GM19372 (cell line): Measurements from ENCODE around the gene EPN2.
A peak's percentile ranks its signal among the peaks of the same experiment; 100 is the strongest.

Experiments
- ATAC-seq: cut with Tn5 transposase; IDR thresholded peaks from one replicate; pipeline ENCODE4 v1.9.1; 2021; ENCODE audit warnings: mild to moderate bottlenecking, low read depth, moderate library complexity; ENCODE audit not compliant: unreplicated experiment

Gene EPN2

GRCh38 chr17:19290066-19290705 lies 53.0 kb downstream of the EPN2 start:
- no peak for ATAC-seq

DNA sequence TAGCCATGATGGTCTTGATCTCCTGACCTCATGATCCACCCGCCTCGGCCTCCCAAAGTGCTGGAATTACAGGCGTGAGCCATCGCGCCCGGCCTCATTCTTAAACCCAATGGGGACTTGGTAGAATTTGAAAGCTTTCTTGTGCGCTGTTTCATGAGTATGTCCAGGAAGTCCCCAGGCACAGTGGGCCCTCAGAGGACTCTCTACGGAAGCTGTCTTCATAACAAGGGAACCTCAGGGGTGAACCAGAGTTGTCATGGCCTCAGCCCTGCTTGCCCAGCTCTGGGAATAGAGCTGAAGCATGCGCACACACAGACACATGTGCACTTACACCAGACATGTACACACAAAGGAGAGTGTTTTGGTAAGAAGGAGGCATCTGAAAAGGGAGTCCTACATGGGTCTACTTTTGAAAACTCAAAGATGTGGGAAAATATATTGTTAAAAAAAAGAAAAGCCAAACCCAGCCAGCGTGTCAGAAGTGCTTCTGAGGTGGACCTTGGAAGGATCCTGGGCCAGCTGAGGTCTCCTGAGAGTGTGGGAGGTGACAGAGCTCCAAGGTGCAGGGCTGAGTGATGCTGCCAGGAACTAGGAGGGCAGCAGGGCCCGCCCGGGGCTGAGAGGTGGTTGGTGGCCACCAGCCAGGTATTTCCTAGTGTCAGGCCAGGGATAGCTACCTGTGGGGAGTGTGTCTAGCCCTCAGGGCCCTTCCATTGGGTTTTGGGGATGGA lies 54.6 kb downstream of the EPN2 start:
- ATAC-seq: no peak

- ATAC-seq: no peak
Observed at GRCh38 chr17:19292377-19292711, 55.2 kb downstream of the EPN2 start.

- ATAC-seq: no peak
Observed at GRCh38 chr17:19294443-19294842, 57.3 kb downstream of the EPN2 start.

- ATAC-seq: no peak
Observed at GRCh38 chr17:19295473-19296135, 58.4 kb downstream of the EPN2 start.

- no peak for ATAC-seq
Observed at GRCh38 chr17:19296786-19297778, 59.9 kb downstream of the EPN2 start.

DNA sequence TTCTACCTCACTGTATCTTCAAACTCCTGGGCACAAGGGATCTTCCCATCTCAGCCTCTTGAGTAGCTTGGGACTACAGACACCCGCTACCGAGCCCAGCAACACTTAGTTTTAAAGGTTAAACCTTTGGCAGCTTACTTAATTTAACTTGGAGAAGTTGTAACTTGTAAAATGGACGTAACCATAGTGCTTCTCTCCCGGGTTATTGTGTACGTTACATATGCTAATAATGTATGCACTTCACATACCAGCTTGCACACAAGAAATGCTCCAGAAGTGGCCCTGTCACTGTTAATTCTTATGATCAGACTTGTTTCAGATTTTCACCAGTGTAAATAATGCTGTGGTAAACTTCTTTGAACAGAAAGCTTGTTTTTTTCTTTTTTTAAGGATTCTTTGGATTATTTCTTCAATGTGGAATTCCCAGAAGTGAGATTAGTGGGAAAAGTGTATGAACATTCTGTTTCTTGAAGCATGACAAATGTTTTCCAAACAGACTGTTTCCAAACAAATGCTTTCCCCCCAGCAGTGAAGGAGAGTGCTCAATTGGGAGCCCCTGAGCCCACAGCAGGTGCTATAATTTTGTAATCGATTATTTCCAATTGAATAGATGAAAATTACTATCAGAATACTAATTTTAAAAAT lies 61.5 kb downstream of the EPN2 start:
- no peak for ATAC-seq

DNA sequence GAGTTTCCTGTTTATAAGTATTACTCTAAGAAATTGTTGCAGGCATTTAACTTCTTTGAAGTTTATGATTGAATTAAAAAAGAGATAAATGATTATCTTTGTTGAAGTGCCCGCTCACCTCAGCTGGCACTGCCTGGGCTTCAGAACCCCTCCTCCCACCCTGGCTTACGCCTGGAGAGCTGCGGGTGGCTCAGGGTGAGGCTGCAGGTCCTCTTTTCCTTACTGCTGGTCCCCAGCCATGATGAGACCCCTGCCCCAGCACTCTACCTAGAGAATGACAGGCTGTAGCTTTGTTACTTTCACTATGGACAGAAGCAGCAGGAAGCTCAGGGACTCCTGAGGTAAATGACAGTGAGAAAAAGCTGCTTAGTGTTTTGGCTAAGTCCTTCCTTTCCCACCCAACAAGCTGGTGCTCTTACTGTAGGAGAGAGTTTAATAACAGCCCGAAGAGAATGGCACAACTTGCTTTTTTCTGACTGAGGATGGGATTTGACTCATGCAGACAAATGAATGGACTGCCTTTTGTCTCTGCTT lies 62.1 kb downstream of the EPN2 start:
- no peak for ATAC-seq

GRCh38 chr17:19299866-19300265 lies 62.7 kb downstream of the EPN2 start:
- no peak for ATAC-seq

GRCh38 chr17:19301274-19301951 lies 64.2 kb downstream of the EPN2 start:
- ATAC-seq: no peak

- no peak for ATAC-seq
Observed at GRCh38 chr17:19301973-19302372, 64.8 kb downstream of the EPN2 start.

DNA sequence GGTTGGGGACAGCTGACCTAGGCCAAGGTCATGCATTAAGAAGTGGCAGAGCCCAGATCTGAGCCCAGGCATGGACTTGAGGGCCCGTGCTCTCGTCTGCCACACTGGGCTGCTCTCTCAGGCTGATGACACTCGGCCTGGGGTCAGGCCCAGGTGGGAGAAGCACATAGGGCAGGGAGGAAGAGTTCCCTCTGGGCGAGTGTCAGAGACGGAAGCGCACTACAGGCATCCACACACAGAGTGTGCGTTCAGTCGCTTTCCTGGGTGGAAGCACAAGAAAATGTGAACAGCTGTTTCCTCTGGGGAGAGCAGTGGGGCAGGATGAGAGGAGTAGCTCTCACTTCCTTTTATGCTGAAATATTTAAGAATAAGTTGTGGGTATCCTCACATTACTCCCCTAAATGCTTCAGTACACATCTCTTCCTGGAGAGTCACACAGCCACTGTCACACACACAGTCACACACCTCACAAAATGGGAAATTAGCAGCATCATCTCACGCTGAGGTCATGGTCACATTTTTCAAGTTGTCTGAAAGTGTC lies 65.7 kb downstream of the EPN2 start:
- no peak for ATAC-seq

DNA sequence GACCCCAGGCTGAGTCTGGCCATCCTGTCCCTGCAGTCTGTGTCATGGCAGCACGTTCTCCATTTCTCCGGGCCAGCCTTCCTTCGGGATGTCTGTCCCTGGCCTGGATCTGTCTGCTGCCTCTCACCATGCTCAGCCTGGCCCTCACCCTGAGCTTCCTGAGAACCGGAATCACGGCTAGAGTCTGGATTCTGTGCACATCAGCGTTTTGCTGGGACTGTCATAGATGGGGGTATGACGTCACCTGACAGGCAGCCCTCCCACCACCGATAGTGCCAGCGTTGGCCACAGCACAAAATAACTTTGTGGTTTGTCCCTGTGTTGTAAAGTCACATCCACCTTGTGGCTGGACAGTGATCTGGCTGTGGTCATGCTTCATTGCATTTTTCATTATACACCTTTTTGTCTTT lies 66.2 kb downstream of the EPN2 start:
- no peak for ATAC-seq

GRCh38 chr17:19304209-19304608 lies 67.0 kb downstream of the EPN2 start:
- no peak for ATAC-seq

GRCh38 chr17:19304751-19305150 lies 67.6 kb downstream of the EPN2 start:
- no peak for ATAC-seq

- no peak for ATAC-seq
Observed at GRCh38 chr17:19305256-19305655, 68.1 kb downstream of the EPN2 start.

GRCh38 chr17:19305761-19306159 lies 68.6 kb downstream of the EPN2 start:
- ATAC-seq: no peak

GRCh38 chr17:19306160-19307111 lies 69.3 kb downstream of the EPN2 start:
- ATAC-seq: peak; percentile 72
